GM23248 (cell line): ENCODE measurements around the gene IER3. TPM values are rescaled to one million over a fixed set of nuclear protein-coding genes. Genes with fewer than 3 reads are reported as not detected.
"Not testable (repeated sequence)": the region's sequence is repeated elsewhere in the genome, so short reads cannot be mapped to it uniquely, and the experiment has no call there.

Source experiments
- DNase-seq: peaks from one replicate; pipeline ENCODE4 v3.0.0-alpha.2; 2015
- H2AFZ ChIP-seq: fragments of 200-600 bp; sonication (generic); 2 replicates; pipeline ENCODE4 v1.6.1; 2016; ENCODE audit warnings: antibody characterized with exemption
- H3F3A ChIP-seq: fragments of 200-600 bp; sonication (generic); 2 replicates; pipeline ENCODE4 v1.6.1; 2016; ENCODE audit warnings: mild to moderate bottlenecking, antibody characterized with exemption, mixed run types; ENCODE audit not compliant: insufficient read depth
- H3K27ac ChIP-seq: fragments of 200-600 bp; sonication (generic); 2 replicates; pipeline ENCODE4 v1.5.1; 2016; ENCODE audit warnings: mild to moderate bottlenecking
- H3K27me3 ChIP-seq: fragments of 200-600 bp; sonication (generic); replicated peaks from 2 replicates; pipeline ENCODE4 v1.6.1; 2016; ENCODE audit warnings: mild to moderate bottlenecking; ENCODE audit not compliant: insufficient read depth
- H3K36me3 ChIP-seq: fragments of 200-600 bp; sonication (generic); 2 replicates; pipeline ENCODE4 v1.6.1; 2016; ENCODE audit warnings: low read depth, mild to moderate bottlenecking
- H3K4me1 ChIP-seq: fragments of 200-600 bp; sonication (generic); 2 replicates; pipeline ENCODE4 v1.6.1; 2016; ENCODE audit warnings: mild to moderate bottlenecking; ENCODE audit not compliant: insufficient read depth
- H3K4me2 ChIP-seq: fragments of 200-600 bp; sonication (generic); one replicate; pipeline ENCODE4 v1.6.1; 2016; ENCODE audit warnings: mild to moderate bottlenecking; ENCODE audit not compliant: unreplicated experiment
- H3K4me3 ChIP-seq: fragments of 200-600 bp; sonication (generic); 2 replicates; pipeline ENCODE4 v1.5.1; 2016; ENCODE audit warnings: mild to moderate bottlenecking
- H3K79me2 ChIP-seq: fragments of 200-600 bp; sonication (generic); 2 replicates; pipeline ENCODE4 v1.6.1; 2016; ENCODE audit warnings: mild to moderate bottlenecking; ENCODE audit not compliant: insufficient read depth
- H3K9ac ChIP-seq: fragments of 200-600 bp; sonication (generic); 2 replicates; pipeline ENCODE4 v1.6.1; 2016; ENCODE audit warnings: mild to moderate bottlenecking
- H3K9me2 ChIP-seq: fragments of 200-600 bp; sonication (generic); 2 replicates; pipeline ENCODE4 v1.6.1; 2016; ENCODE audit warnings: mixed run types, mild to moderate bottlenecking, moderate library complexity; ENCODE audit not compliant: insufficient read depth
- H3K9me3 ChIP-seq: fragments of 200-600 bp; sonication (generic); one replicate; pipeline ENCODE4 v1.6.1; 2017; ENCODE audit warnings: low read depth
- H4K20me1 ChIP-seq: fragments of 200-600 bp; sonication (generic); 2 replicates; pipeline ENCODE4 v1.6.0; 2016; ENCODE audit not compliant: insufficient read depth
- EZH2 ChIP-seq: fragments of 200-600 bp; sonication (generic); IDR thresholded peaks from 2 replicates; pipeline ENCODE4 v1.6.1; 2018; ENCODE audit warnings: antibody characterized with exemption, mild to moderate bottlenecking; ENCODE audit not compliant: insufficient read depth, poor library complexity, severe bottlenecking
- EZH2phosphoT487 ChIP-seq: fragments of 200-600 bp; sonication (generic); IDR thresholded peaks from 2 replicates; pipeline ENCODE4 v1.6.1; 2018; ENCODE audit warnings: antibody characterized with exemption, moderate library complexity, mild to moderate bottlenecking, low read depth; ENCODE audit not compliant: insufficient read depth
- WGBS, 2 experiments: methylation state at CpG; one replicate each; pipeline ENCODE4 v1.1.6; 2015 to 2017; ENCODE audit warnings: low lambda C conversion rate in 2 of 2, low coverage in 1 of 2; ENCODE audit errors: missing lambda C conversion rate in 2 of 2; 5-methylcytosine and 5-hydroxymethylcytosine counted together
- in situ Hi-C: fragments of 300-500 bp; cut with MboI; formaldehyde crosslinking; loops from 2 replicates; pipeline ENCODE4 v1.15.0; 2020
- polyA plus RNA-seq: library from polyadenylated mRNA; unstranded; fragments of >200 nt; fragmentation: Nextera tagmentation; extraction: Ambion mirVana; gene quantifications from 2 replicates; pipeline ENCODE4 v1.2.1, GENCODE V29; 2016
- total RNA-seq: library from RNA; depleted of rRNA; stranded (reverse); fragments of >200 nt; shearing (Covaris generic); gene quantifications from 2 replicates; pipeline ENCODE4 v1.2.3, GENCODE V29; 2014

The IER3 gene
- total and polyA plus RNA-seq, 2 experiments from 2014 or later: 82.1 to 148 TPM

DNA sequence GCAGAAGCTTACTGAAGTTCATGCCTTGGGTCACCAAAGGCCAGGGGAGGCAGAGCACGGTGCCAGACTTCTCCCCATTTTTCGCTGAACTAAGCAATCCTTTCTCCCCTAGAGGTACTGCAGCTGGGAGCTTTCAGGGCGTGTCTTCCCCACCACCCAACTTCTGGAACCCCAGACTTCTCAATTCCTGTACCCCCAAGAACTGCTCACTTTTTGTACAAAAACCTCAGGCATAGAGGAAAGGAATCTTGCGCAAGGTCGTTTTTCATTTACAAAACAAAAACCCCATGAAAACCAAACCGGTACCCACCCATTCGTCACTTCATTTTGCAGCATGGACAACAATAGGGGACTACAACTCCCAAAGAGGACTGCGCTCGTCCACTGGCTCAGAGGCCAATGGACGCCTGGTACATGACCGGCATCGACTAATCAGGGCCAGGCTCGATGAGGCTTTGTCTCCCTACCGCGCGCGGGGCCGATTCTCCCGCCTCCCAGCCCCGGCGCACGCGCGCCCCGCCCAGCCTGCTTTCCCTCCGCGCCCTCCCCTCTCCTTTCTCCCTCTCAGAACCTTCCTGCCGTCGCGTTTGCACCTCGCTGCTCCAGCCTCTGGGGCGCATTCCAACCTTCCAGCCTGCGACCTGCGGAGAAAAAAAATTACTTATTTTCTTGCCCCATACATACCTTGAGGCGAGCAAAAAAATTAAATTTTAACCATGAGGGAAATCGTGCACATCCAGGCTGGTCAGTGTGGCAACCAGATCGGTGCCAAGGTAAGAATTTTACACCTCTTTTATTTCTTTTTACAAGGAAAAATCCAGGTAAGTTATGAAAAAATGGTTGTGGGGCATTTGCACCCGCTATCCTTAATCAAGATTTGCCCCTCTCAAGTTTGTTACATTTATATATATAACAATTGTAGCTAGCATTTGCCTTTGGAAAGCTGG is 24.3 kb downstream of the IER3 start, which contains the start of gene TUBB:
TUBB (plus strand) TSS at position 562 of the 947 bp plus-strand sequence; CDS start at position 717, 155 bp downstream.
- peaks cover 42% of the 10 kb centered on the region for H3K4me1 ChIP-seq
- TF ChIP-seq EZH2 (no peak), EZH2phosphoT487 (no peak)
- peak within 1 kb of the TSS; percentile 72 for H2AFZ ChIP-seq
- no peaks in the 10 kb centered on the region for H3K27me3 ChIP-seq
- peak within 1 kb of the TSS; percentile 95 for H3K27ac ChIP-seq
- DNase-seq: peak; percentile 100
- H3K36me3 ChIP-seq: peaks cover 25% of the 10 kb centered on the region
- H4K20me1 ChIP-seq: peaks cover 19% of the 10 kb centered on the region; the same call in 1 of the 2 replicates
- H3K9ac ChIP-seq: peak within 1 kb of the TSS; percentile 99
- 0 to 1% methylated on average over 23 to 38 of the region's 38 CpGs for WGBS, 2 experiments
- peak within 1 kb of the TSS; percentile 97 for H3K4me3 ChIP-seq
- H3K79me2 ChIP-seq: peaks cover 87% of the 10 kb centered on the region
- no peaks in the 10 kb centered on the region for H3K9me2 ChIP-seq
- peak within 1 kb of the TSS; percentile 93 for H3K4me2 ChIP-seq
- H3K9me3 ChIP-seq: no peaks in the 10 kb centered on the region
- peaks cover 60% of the 10 kb centered on the region for H3F3A ChIP-seq
- in situ Hi-C loops: no loop called here

DNA sequence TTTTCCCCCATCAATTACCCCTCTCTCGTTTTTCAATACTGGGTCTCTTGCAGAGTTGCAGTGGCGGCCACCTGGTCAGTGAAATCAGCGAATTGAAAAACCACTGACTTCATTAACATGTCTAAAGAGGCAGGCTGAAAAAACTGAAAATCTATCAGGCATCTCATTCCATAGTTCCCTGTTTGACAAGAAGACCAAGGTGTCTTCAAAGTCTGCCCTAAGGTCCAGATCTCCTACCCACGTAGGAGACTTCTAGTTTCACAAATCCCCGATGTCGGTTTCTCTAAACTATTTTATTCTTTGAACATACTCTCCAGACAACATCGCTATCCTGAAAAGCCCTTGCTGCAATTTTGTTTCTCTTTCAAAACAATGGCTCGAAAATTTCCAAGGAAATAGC is 25.0 kb downstream of the IER3 start:
- Histone ChIP-seq H2AFZ (peak overlapping the region; percentile 72), H3K4me1 (peaks cover 35% of the 10 kb centered on the region), H3F3A (peaks cover 53% of the 10 kb centered on the region), H3K27me3 (no peaks in the 10 kb centered on the region), H3K4me3 (peak overlapping the region; percentile 97), H3K36me3 (peaks cover 20% of the 10 kb centered on the region), H3K9me3 (no peaks in the 10 kb centered on the region), H3K27ac (peak overlapping the region; percentile 94), H4K20me1 (peaks cover 16% of the 10 kb centered on the region; the same call in 1 of the 2 replicates), H3K4me2 (peak overlapping the region; percentile 93), H3K9me2 (no peaks in the 10 kb centered on the region), H3K79me2 (peaks cover 87% of the 10 kb centered on the region), H3K9ac (peak overlapping the region; percentile 99)
- no peak for DNase-seq
- TF ChIP-seq EZH2phosphoT487 (no peak), EZH2 (no peak)
- in situ Hi-C loops: no loop called here
- 10 to 13% methylated on average over 8 of the region's 8 CpGs for WGBS, 2 experiments

DNA sequence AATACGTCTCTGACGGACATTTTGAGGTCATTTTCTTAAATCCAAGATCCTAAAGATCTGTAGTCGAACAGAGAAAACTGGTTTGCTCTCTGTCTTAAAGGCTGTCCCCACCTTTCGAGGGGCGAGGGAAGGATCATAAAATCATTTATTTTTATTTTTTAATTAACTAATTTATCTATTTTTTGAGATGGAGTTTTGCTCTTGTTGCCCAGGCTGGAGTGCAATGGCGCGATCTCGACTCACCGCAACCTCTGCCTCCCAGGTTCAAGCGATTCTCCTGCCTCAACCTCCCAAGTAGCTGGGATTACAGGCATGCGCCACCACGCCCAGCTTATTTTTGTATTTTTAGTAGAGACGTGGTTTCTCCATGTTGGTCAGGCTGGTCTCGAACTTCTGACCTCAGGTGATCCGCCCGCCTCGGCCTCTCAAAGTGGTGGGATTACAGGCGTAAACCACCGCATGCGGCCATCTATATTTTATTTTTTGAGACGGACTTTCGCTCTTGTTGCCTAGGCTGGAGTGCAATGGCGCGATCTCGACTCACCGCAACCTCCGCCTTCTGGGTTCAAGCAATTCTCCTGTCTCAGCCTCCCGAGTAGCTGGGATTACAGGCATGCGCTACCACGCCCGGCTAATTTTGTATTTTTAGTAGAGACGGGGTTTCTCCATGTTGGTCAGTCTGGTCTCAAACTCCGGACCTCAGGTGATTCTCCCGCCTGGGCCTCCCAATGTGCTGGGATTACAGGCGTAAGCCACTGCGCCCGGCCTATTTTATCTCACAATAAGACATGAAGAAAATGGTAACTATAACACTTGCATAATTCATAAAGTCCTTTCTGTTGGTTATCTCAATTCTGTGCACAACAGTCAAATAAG is 26.3 kb downstream of the IER3 start:
- in situ Hi-C loops: not testable (repeated sequence)
- H3K9ac ChIP-seq: peak overlapping the region; percentile 99

GRCh38 chr6:30717129-30717844 is 27.1 kb downstream of the IER3 start, which contains the start of gene MDC1:
MDC1 (minus strand) TSS chr6:30717281; CDS start chr6:30715175, 2,106 bp downstream.
- DNase-seq: peak; percentile 100

More for the DNA sequence above, 26.3 kb downstream of the IER3 start:
- Histone ChIP-seq H3K4me2 (peak overlapping the region; percentile 93), H3K79me2 (peaks cover 76% of the 10 kb centered on the region), H3K4me3 (peak overlapping the region; percentile 57), H3K36me3 (peaks cover 14% of the 10 kb centered on the region), H3K4me1 (peaks cover 22% of the 10 kb centered on the region), H3K27ac (peak overlapping the region; percentile 94), H3F3A (peaks cover 40% of the 10 kb centered on the region)
- not testable (repeated sequence) for H2AFZ ChIP-seq, H3K27me3 ChIP-seq, H3K9me2 ChIP-seq, H4K20me1 ChIP-seq, H3K9me3 ChIP-seq, DNase-seq
- 78 to 80% methylated on average over 35 to 37 of the region's 37 CpGs for WGBS, 2 experiments

More at GRCh38 chr6:30717129-30717844, 27.1 kb downstream of the IER3 start, which contains the start of gene MDC1:
- Histone ChIP-seq H3K36me3 (peaks cover 7% of the 10 kb centered on the region; the same call in 1 of the 2 replicates), H4K20me1 (no peaks in the 10 kb centered on the region; the same call in 1 of the 2 replicates), H3K79me2 (peaks cover 68% of the 10 kb centered on the region), H3K4me2 (peak within 1 kb of the TSS; percentile 93), H2AFZ (peak within 1 kb of the TSS; percentile 68), H3K4me3 (peak within 1 kb of the TSS; percentile 76), H3F3A (peaks cover 32% of the 10 kb centered on the region), H3K27me3 (no peaks in the 10 kb centered on the region), H3K27ac (peak within 1 kb of the TSS; percentile 94), H3K9me2 (no peaks in the 10 kb centered on the region), H3K9me3 (no peaks in the 10 kb centered on the region), H3K9ac (peak within 1 kb of the TSS; percentile 99), H3K4me1 (peaks cover 18% of the 10 kb centered on the region)
- TF ChIP-seq EZH2phosphoT487: no peak
- no peak for TF ChIP-seq EZH2
- in situ Hi-C loops: no loop called here
- WGBS, 2 experiments: 1% methylated on average over 48 of the region's 48 CpGs
